A549 (cell line): ENCODE data around the gene ZC2HC1B. TPM values are rescaled to one million over a fixed set of nuclear protein-coding genes. Genes with fewer than 3 reads are reported as not detected.

Experiments used
- ATAC-seq, 2 experiments: fragments of 200-7000 bp in 1 of 2; fragments of >200 bp in 1 of 2; cut with Nextera tagmentation in 1 of 2; cut with Tn5 transposase in 1 of 2; 3 replicates each; pipeline versions ENCODE4 v1.8.0 to v1.9.1; 2018 to 2020; ENCODE audit warnings: mild to moderate bottlenecking in 1 of 2, moderate library complexity in 1 of 2
- CTCF ChIA-PET: fragments of 300-600 bp; sonication (Branson Sonifier 250); formaldehyde crosslinking; extraction: SDS; loops from one replicate; lab custom pipeline; 2021; ENCODE audit warnings: antibody characterized with exemption, inconsistent platforms; lab: Yijun Ruan, JAX
- POLR2A ChIA-PET: fragments of 350-600 bp; formaldehyde crosslinking; extraction: SDS; loops from one replicate; lab custom pipeline; 2021; ENCODE audit warnings: antibody characterized with exemption, inconsistent platforms; lab: Yijun Ruan, JAX
- DNase-seq, 2 experiments: peaks; one replicate each; pipeline versions ENCODE4 v3.0.0 to v3.0.0-alpha.2; 2011 to 2016; ENCODE audit warnings: low read depth in 1 of 2, low spot score in 1 of 2
- FAIRE-seq: peaks from 2 replicates; lab custom pipeline; 2011; peaks lifted over from hg19 to GRCh38; lab: Jason Lieb, UNC
- H3K27ac ChIP-seq, 2 experiments: fragments of >200 bp; sonication (Bioruptor Twin); formaldehyde crosslinking; 3 replicates each; pipeline ENCODE4 v1.5.1; 2016 to 2017
- H3K4me1 ChIP-seq: fragments of >200 bp; sonication (Bioruptor Twin); formaldehyde crosslinking; 3 replicates; pipeline ENCODE4 v1.6.1; 2016
- H3K4me2 ChIP-seq: fragments of >200 bp; sonication (Bioruptor Twin); formaldehyde crosslinking; 3 replicates; pipeline ENCODE4 v1.6.1; 2016
- H3K4me3 ChIP-seq: fragments of >200 bp; sonication (Bioruptor Twin); formaldehyde crosslinking; 3 replicates; pipeline ENCODE4 v1.5.1; 2016
- H3K9me3 ChIP-seq: fragments of >200 bp; sonication (Bioruptor Twin); formaldehyde crosslinking; 3 replicates; pipeline ENCODE4 v1.6.1; 2016
- BHLHE40 ChIP-seq: IDR thresholded peaks from 2 replicates; pipeline ENCODE4 v1.6.1; 2012; ENCODE audit warnings: low read depth, low read length, inconsistent platforms
- CBX2 ChIP-seq: fragments of 200-600 bp; sonication (generic); IDR thresholded peaks from 2 replicates; pipeline ENCODE4 v1.6.1; 2016; ENCODE audit warnings: low read depth, mild to moderate bottlenecking, borderline replicate concordance
- CBX8 ChIP-seq: fragments of 200-600 bp; sonication (generic); IDR thresholded peaks from 2 replicates; pipeline ENCODE4 v1.6.1; 2016
- CEBPB ChIP-seq, 2 experiments: fragments of >200 bp in 1 of 2; sonication (Bioruptor Twin) in 1 of 2; formaldehyde crosslinking in 1 of 2; IDR thresholded peaks; 2 replicates each; pipeline ENCODE4 v1.6.1; 2012 to 2016
- EHF ChIP-seq: fragments of 250-450 bp; sonication (Bioruptor Pico); IDR thresholded peaks from 2 replicates; pipeline ENCODE4 v1.5.0; 2020; ENCODE audit warnings: mild to moderate bottlenecking
- EP300 ChIP-seq, 2 experiments: fragments of >200 bp; sonication (Bioruptor Twin); formaldehyde crosslinking; IDR thresholded peaks; 2 replicates in 1 of 2; 3 replicates in 1 of 2; pipeline ENCODE4 v1.6.1; 2016 to 2017
- FOSB ChIP-seq: fragments of 250-450 bp; sonication (Bioruptor Pico); IDR thresholded peaks from 2 replicates; pipeline ENCODE4 v1.5.0; 2020; ENCODE audit warnings: mild to moderate bottlenecking, moderate library complexity
- GATA3 ChIP-seq: IDR thresholded peaks from 2 replicates; pipeline ENCODE4 v1.6.1; 2012; ENCODE audit warnings: borderline replicate concordance
- HEYL ChIP-seq: fragments of 250-450 bp; sonication (Bioruptor Pico); IDR thresholded peaks from 2 replicates; pipeline ENCODE4 v1.8.0; 2021; ENCODE audit warnings: mild to moderate bottlenecking, moderate library complexity
- HOXB13 ChIP-seq: fragments of 250-450 bp; sonication (Bioruptor Pico); IDR thresholded peaks from 2 replicates; pipeline ENCODE4 v1.5.0; 2020; ENCODE audit warnings: low read depth, mild to moderate bottlenecking, moderate library complexity
- HOXB5 ChIP-seq: fragments of 250-450 bp; sonication (Bioruptor Pico); IDR thresholded peaks from 2 replicates; pipeline ENCODE4 v1.5.0; 2020; ENCODE audit warnings: mild to moderate bottlenecking, moderate library complexity
- JUNB ChIP-seq: fragments of >200 bp; sonication (Bioruptor Twin); formaldehyde crosslinking; IDR thresholded peaks from 2 replicates; pipeline ENCODE4 v1.6.1; 2016
- KDM5A ChIP-seq: fragments of 200-600 bp; sonication (generic); IDR thresholded peaks from 2 replicates; pipeline ENCODE4 v1.6.1; 2016; ENCODE audit warnings: antibody characterized with exemption, mild to moderate bottlenecking
- MAFK ChIP-seq: fragments of 450-650 bp; IDR thresholded peaks from 2 replicates; pipeline ENCODE4 v1.6.1; 2014; ENCODE audit not compliant: partially characterized antibody
- MAZ ChIP-seq: fragments of 150-350 bp; IDR thresholded peaks from 2 replicates; pipeline ENCODE4 v1.6.1; 2014; ENCODE audit warnings: antibody characterized with exemption, low read depth, low read length, borderline replicate concordance
- NFE2L2 ChIP-seq: fragments of 150-350 bp; conservative IDR thresholded peaks from 2 replicates; pipeline ENCODE4 v1.6.1; 2014; ENCODE audit warnings: low read length
- POLR2AphosphoS2 ChIP-seq: conservative IDR thresholded peaks from 2 replicates; pipeline ENCODE4 v1.6.1; 2012; ENCODE audit warnings: low read length, improper control_type of control experiment, inconsistent platforms
- RCOR1 ChIP-seq: fragments of 150-350 bp; IDR thresholded peaks from 2 replicates; pipeline ENCODE4 v1.6.1; 2014; ENCODE audit warnings: antibody characterized with exemption, low read length, low read depth
- RNF2 ChIP-seq: fragments of 200-600 bp; sonication (generic); IDR thresholded peaks from 2 replicates; pipeline ENCODE4 v1.6.1; 2016; ENCODE audit warnings: low read depth, mild to moderate bottlenecking, antibody characterized with exemption, moderate library complexity, borderline replicate concordance
- ZC3H11A ChIP-seq: fragments of 450-650 bp; IDR thresholded peaks from 2 replicates; pipeline ENCODE4 v1.6.1; 2014; ENCODE audit warnings: antibody characterized with exemption, mild to moderate bottlenecking
- WGBS: methylation state at CpG from one replicate; pipeline ENCODE4 v1.1.6; 2017; ENCODE audit errors: missing lambda C conversion rate; 5-methylcytosine and 5-hydroxymethylcytosine counted together
- polyA plus RNA-seq, 4 experiments: library from polyadenylated mRNA; depleted of rRNA in 3 of 4; stranded (reverse); fragments of >200 nt; fragmentation: RNase III in 1 of 4; extraction: RNeasy Plus Mini Kit Qiagen cat#74134 plus additional on column Dnase treatment in 1 of 4; gene quantifications; 2 replicates in 3 of 4; 3 replicates in 1 of 4; pipeline ENCODE4 v1.2.3, GENCODE V29; 2011 to 2017
- TF ChIP-seq, protein P1 (sequence below): fragments of >200 bp; sonication (Bioruptor Twin); formaldehyde crosslinking; IDR thresholded peaks from 2 replicates; pipeline ENCODE4 v1.6.1; 2016
- TF ChIP-seq, protein P2 (sequence below): fragments of 150-350 bp; IDR thresholded peaks from 2 replicates; pipeline ENCODE4 v1.6.1; 2014; ENCODE audit warnings: low read depth, mild to moderate bottlenecking, low read length
- TF ChIP-seq, protein P3 (sequence below): IDR thresholded peaks from 2 replicates; pipeline ENCODE4 v1.6.1; 2012
- TF ChIP-seq, protein P4 (sequence below): fragments of 450-650 bp; IDR thresholded peaks from 2 replicates; pipeline ENCODE4 v1.6.1; 2014; ENCODE audit warnings: antibody characterized with exemption

The ZC2HC1B gene
- polyA plus RNA-seq, 2 of the 4 experiments (the other 2 are of a cell fraction): not detected

DNA sequence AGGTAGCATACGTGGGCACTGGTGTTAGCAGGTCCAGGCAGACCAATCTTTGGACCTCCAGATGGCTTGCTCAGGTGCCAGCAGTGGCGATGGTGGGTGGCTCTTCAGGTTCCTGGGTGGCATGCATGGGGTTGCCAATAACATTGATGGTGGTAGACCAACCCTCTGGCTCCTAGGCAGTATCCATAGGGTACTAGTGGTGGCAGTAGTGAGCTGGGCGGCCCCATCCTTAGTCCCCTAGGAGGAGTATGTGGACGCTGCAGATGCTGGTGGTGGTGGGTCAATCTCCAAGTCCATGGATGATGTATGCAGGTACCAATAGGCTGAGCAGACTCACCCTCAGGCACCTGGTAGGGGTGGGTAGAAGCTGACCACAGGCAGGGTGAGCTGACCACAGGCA lies 70.6 kb downstream of the ZC2HC1B start:
- ChIA-PET POLR2A (interaction anchor here (0.7 kb wide), 1 partner anchor 19 kb away, joined by 6 read pairs; no protein-coding TSS in a partner anchor), CTCF (no interaction called here)
- 48% methylated on average over 2 of the region's 4 CpGs for WGBS
- DNase-seq (no peak), ATAC-seq (no peak), FAIRE-seq (no peak)
- Histone ChIP-seq H3K4me2 (no peak overlapping the region), H3K4me3 (no peak overlapping the region), H3K27ac (no peak overlapping the region), H3K4me1 (no peaks in the 10 kb centered on the region), H3K9me3 (no peaks in the 10 kb centered on the region)
- no peak for TF ChIP-seq RNF2
- no peak for TF ChIP-seq FOSB (CRISPR knock-in tag)
- TF ChIP-seq, protein P1, sequence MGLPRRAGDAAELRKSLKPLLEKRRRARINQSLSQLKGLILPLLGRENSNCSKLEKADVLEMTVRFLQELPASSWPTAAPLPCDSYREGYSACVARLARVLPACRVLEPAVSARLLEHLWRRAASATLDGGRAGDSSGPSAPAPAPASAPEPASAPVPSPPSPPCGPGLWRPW: no peak
- TF ChIP-seq RCOR1: no peak
- TF ChIP-seq GATA3: no peak
- no peak for TF ChIP-seq EHF (CRISPR knock-in tag)
- no peak for TF ChIP-seq BHLHE40

DNA sequence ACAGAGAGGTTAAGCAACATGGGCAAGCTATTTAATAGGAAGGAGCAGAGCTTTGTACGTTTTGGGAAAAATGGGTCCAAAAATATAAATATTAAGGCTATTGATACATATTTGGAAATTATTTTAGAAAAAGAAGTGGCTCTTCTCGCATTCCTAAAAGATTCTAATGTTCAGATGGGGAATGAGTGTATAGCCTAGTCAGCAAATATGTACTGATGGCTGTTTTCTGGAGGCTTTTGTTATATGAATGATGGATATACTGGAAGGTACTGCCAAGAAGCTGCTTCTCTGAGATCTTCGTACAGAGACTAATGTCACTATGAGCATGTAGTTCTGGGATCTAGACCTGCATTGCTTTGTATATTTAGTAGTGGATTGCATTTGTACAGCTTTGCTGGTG lies 72.1 kb downstream of the ZC2HC1B start:
- POLR2A ChIA-PET: no interaction called here

DNA sequence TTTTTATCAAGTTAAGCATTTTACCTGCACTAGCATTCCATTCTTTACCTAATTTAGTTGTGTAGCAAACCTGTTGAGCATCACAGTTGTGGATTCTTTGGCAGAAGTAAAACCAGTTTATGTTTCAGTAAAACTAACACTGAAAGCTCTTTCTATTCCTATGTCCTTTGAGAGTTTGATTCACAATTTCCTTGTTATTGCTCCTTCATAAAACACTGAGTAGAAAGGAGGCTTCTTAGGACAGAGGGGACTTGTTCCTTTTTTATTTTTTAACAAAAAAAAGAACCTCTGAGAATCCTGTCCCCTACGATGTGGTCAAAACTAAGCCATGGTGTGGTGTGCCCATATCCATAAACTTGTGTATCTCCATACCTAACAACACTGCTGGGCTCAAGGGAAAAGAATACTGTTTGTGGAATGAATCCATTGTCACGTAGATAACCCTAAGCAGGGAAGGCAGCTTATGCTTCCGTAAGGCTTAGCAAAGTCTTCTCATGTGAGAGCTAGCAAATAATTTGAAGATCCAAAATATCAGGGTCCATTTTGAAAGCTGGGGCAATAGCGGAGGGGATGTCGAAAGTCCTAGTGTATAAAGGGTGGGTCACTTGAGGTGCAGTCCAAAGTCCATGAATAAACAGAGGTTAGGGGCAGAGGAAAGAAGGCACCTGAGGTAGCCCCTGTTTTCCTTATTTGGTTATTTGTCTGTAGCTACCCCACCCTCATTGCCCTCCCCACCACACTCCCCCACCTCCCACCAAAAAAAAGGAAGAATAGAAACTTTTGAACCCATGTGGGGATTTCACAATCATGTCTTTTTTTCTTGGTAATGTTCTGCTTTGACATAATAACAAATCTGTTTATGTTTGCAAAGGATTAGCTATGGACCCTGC lies 72.7 kb downstream of the ZC2HC1B start:
- DNase-seq (no peak), ATAC-seq (no peak), FAIRE-seq (no peak)
- H3K9me3 ChIP-seq: no peaks in the 10 kb centered on the region
- 54% methylated on average over 5 of the region's 5 CpGs for WGBS
- no peak overlapping the region for H3K27ac ChIP-seq
- ChIA-PET CTCF (interaction anchor here (0.7 to 1.4 kb wide), 2 partner anchors 76 to 767 kb away, joined by 3 to 4 read pairs; no protein-coding TSS in a partner anchor), POLR2A (no interaction called here)
- no peak overlapping the region for H3K4me3 ChIP-seq
- H3K4me1 ChIP-seq: no peaks in the 10 kb centered on the region
- H3K4me2 ChIP-seq: no peak overlapping the region
- TF ChIP-seq ZC3H11A: no peak

More for the DNA sequence above, 72.1 kb downstream of the ZC2HC1B start:
- 42% methylated on average over 3 of the region's 3 CpGs for WGBS
- Histone ChIP-seq H3K27ac (no peak overlapping the region), H3K4me2 (no peak overlapping the region), H3K9me3 (no peaks in the 10 kb centered on the region), H3K4me1 (no peaks in the 10 kb centered on the region), H3K4me3 (no peak overlapping the region)
- peak; percentile 63 for TF ChIP-seq MAFK
- TF ChIP-seq MAZ: no peak
- TF ChIP-seq BHLHE40: no peak
- TF ChIP-seq HOXB13 (CRISPR knock-in tag): no peak
- FAIRE-seq (no peak), ATAC-seq (no peak), DNase-seq (no peak)
- CTCF ChIA-PET: interaction anchor here (1.3 kb wide), 1 partner anchor 361 kb away, joined by 3 read pairs; no protein-coding TSS in a partner anchor

DNA sequence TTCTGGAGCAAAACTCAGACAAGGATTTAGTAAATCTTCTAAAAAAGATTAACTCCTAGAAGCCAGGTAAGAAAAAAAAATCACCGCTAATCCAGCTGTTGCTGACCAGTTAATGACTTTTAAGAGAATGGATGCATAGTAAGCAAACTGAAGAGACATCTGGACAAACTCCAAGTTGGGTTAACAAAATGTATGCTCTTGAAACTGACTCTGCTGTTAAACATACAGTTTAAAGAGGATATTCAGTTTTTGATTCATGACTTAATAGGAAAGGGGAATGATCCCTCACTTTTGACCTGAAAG lies 73.3 kb downstream of the ZC2HC1B start:
- ATAC-seq: no peak
- DNase-seq: no peak
- no peak overlapping the region for H3K4me2 ChIP-seq
- FAIRE-seq: no peak
- H3K27ac ChIP-seq: no peak overlapping the region
- ChIA-PET CTCF (interaction anchor here (0.7 to 1.4 kb wide), 2 partner anchors 75 to 766 kb away, joined by 3 to 4 read pairs; no protein-coding TSS in a partner anchor), POLR2A (no interaction called here)
- 90% methylated on average over 1 of the region's 1 CpG for WGBS
- no peaks in the 10 kb centered on the region for H3K4me1 ChIP-seq
- TF ChIP-seq CBX8 (no peak), FOSB (CRISPR knock-in tag) (no peak)
- H3K4me3 ChIP-seq: no peak overlapping the region
- H3K9me3 ChIP-seq: no peaks in the 10 kb centered on the region

DNA sequence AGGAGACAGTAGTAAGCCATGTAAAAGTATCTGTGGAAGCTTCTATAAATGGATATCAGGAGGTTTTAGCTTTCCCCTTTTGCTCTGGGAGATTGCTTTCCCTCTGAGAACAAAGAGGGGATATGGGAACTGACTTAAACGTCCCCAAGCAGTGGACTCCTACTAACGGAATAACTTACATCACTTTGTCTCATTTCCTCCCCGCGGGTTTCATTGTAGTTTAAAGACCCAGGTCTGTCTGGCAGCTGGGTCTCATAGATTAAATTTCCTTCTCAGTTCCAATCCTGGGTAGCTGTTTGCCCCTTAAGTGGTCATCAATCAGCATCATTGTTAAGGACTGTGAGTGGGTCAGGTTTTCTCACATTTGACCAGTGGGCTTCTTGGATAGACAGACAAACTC lies 75.1 kb downstream of the ZC2HC1B start:
- Histone ChIP-seq H3K4me3 (no peak overlapping the region), H3K27ac (no peak overlapping the region), H3K4me1 (no peaks in the 10 kb centered on the region)
- DNase-seq: no peak
- FAIRE-seq: no peak
- ATAC-seq: no peak
- TF ChIP-seq RCOR1 (no peak), POLR2AphosphoS2 (no peak), CEBPB (IDR thresholded peaks at IDR 0.05) (no peak), BHLHE40 (no peak), HOXB5 (no peak), RNF2 (no peak), HEYL (CRISPR knock-in tag) (no peak), NFE2L2 (no peak), JUNB (no peak), EP300 (IDR thresholded peaks at IDR 0.05) (no peak), CBX2 (no peak), HOXB13 (CRISPR knock-in tag) (no peak), KDM5A (no peak)
- TF ChIP-seq, protein P2, sequence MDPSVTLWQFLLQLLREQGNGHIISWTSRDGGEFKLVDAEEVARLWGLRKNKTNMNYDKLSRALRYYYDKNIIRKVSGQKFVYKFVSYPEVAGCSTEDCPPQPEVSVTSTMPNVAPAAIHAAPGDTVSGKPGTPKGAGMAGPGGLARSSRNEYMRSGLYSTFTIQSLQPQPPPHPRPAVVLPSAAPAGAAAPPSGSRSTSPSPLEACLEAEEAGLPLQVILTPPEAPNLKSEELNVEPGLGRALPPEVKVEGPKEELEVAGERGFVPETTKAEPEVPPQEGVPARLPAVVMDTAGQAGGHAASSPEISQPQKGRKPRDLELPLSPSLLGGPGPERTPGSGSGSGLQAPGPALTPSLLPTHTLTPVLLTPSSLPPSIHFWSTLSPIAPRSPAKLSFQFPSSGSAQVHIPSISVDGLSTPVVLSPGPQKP: no peak
- TF ChIP-seq, protein P3, sequence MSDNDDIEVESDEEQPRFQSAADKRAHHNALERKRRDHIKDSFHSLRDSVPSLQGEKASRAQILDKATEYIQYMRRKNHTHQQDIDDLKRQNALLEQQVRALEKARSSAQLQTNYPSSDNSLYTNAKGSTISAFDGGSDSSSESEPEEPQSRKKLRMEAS: no peak
- TF ChIP-seq, protein P4, sequence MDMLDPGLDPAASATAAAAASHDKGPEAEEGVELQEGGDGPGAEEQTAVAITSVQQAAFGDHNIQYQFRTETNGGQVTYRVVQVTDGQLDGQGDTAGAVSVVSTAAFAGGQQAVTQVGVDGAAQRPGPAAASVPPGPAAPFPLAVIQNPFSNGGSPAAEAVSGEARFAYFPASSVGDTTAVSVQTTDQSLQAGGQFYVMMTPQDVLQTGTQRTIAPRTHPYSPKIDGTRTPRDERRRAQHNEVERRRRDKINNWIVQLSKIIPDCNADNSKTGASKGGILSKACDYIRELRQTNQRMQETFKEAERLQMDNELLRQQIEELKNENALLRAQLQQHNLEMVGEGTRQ: no peak
- TF ChIP-seq, all 56 proteins: peak for 0
- 59% methylated on average over 4 of the region's 4 CpGs for WGBS
- Histone ChIP-seq H3K9me3 (no peaks in the 10 kb centered on the region), H3K4me2 (no peak overlapping the region)
- POLR2A ChIA-PET: no interaction called here
- CTCF ChIA-PET: interaction anchor here (0.6 to 2.1 kb wide), 14 partner anchors 12 to 365 kb away, joined by 3 to 17 read pairs (median 4); no protein-coding TSS in a partner anchor
